PC-3 (cell line): ENCODE measurements around the gene KIF3A. TPM values are rescaled to one million over a fixed set of nuclear protein-coding genes. Genes with fewer than 3 reads are reported as not detected.

Experiments
- ATAC-seq: fragments of 200-7000 bp; cut with Tn5 transposase; 2 replicates; pipeline ENCODE4 v1.9.1; 2020; ENCODE audit warnings: mild to moderate bottlenecking, moderate library complexity
- BruUV-seq: library from RNA; stranded (reverse); fragments of 400-500 nt; replicated peaks from 2 replicates; lab custom pipeline; 2021; lab: Mats Ljungman, UMichigan
- CTCF ChIA-PET: fragments of 300-600 bp; sonication (Branson Sonifier 250); formaldehyde crosslinking; loops from one replicate; lab custom pipeline; 2022; ENCODE audit warnings: antibody characterized with exemption; lab: Charles Lee
- POLR2A ChIA-PET: fragments of 300-600 bp; sonication (Branson Sonifier 250); formaldehyde crosslinking; loops from one replicate; lab custom pipeline; 2022; ENCODE audit warnings: antibody characterized with exemption; ENCODE audit not compliant: unreplicated experiment; lab: Charles Lee
- DNase-seq: peaks from one replicate; pipeline ENCODE4 v3.0.0-alpha.2; 2015
- H2AFZ ChIP-seq: fragments of 300-600 bp; sonication (generic); 2 replicates; pipeline ENCODE4 v1.6.0; 2016; ENCODE audit warnings: antibody characterized with exemption, low read length
- H3F3A ChIP-seq: fragments of 300-600 bp; sonication (generic); one replicate; pipeline ENCODE4 v1.6.0; 2017; ENCODE audit warnings: antibody characterized with exemption, low read length, control low read depth, mild to moderate bottlenecking; ENCODE audit not compliant: unreplicated experiment
- H3K27ac ChIP-seq: fragments of 300-600 bp; sonication (generic); 2 replicates; pipeline ENCODE4 v1.5.1; 2016; ENCODE audit warnings: mild to moderate bottlenecking, low read length
- H3K27me3 ChIP-seq: fragments of 300-600 bp; sonication (generic); 2 replicates; pipeline ENCODE4 v1.6.1; 2016; ENCODE audit warnings: low read length, mixed read lengths
- H3K36me3 ChIP-seq: fragments of 300-600 bp; sonication (generic); 2 replicates; pipeline ENCODE4 v1.6.1; 2016; ENCODE audit warnings: low read depth, mixed run types, low read length, mixed read lengths
- H3K4me1 ChIP-seq: fragments of 300-600 bp; sonication (generic); 2 replicates; pipeline ENCODE4 v1.5.1; 2016; ENCODE audit warnings: low read length; ENCODE audit not compliant: insufficient read depth
- H3K4me2 ChIP-seq: fragments of 300-600 bp; sonication (generic); 2 replicates; pipeline ENCODE4 v1.6.0; 2016; ENCODE audit warnings: low read length
- H3K4me3 ChIP-seq: fragments of 300-600 bp; sonication (generic); 2 replicates; pipeline ENCODE4 v1.5.1; 2016; ENCODE audit warnings: mild to moderate bottlenecking, low read length, mixed read lengths
- H3K79me2 ChIP-seq: fragments of 300-600 bp; sonication (generic); 2 replicates; pipeline ENCODE4 v1.6.1; 2017; ENCODE audit warnings: low read length, mixed read lengths
- H3K9ac ChIP-seq: fragments of 300-600 bp; sonication (generic); 2 replicates; pipeline ENCODE4 v1.6.0; 2016; ENCODE audit warnings: mild to moderate bottlenecking, low read length
- H3K9me2 ChIP-seq: fragments of 300-600 bp; sonication (generic); replicated peaks from 2 replicates; pipeline ENCODE4 v1.6.1; 2016; ENCODE audit warnings: mixed run types, low read length, mixed read lengths
- H3K9me3 ChIP-seq: fragments of 300-600 bp; sonication (generic); 2 replicates; pipeline ENCODE4 v1.6.1; 2016; ENCODE audit warnings: low read length, mixed read lengths
- H4K20me1 ChIP-seq: fragments of 300-600 bp; sonication (generic); 2 replicates; pipeline ENCODE4 v1.6.1; 2016; ENCODE audit warnings: low read length, mixed read lengths
- CTCF ChIP-seq: fragments of 300-600 bp; sonication (generic); conservative IDR thresholded peaks from 2 replicates; pipeline ENCODE4 v1.5.1; 2017; ENCODE audit warnings: antibody characterized with exemption, low read depth, mild to moderate bottlenecking, low read length
- EZH2 ChIP-seq: fragments of 300-600 bp; sonication (generic); IDR thresholded peaks from one replicate; pipeline ENCODE4 v1.6.1; 2017; ENCODE audit warnings: antibody characterized with exemption, mild to moderate bottlenecking, low read length; ENCODE audit not compliant: unreplicated experiment
- EZH2phosphoT487 ChIP-seq: fragments of 300-600 bp; sonication (generic); IDR thresholded peaks from 2 replicates; pipeline ENCODE4 v1.6.1; 2018; ENCODE audit warnings: mild to moderate bottlenecking, antibody characterized with exemption, low read length, borderline replicate concordance
- intact Hi-C: fragments of 100-400 bp; cut with micrococcal nuclease; formaldehyde crosslinking; loops from 2 replicates; pipeline ENCODE4 v1.9.0; 2023
- total RNA-seq: library from RNA; depleted of rRNA; stranded (reverse); fragments of >200 nt; gene quantifications from 2 replicates; pipeline ENCODE4 v1.2.3, GENCODE V29; 2014

Gene KIF3A
- total RNA-seq, 1 experiment from 2014 or later, result 5.7 TPM

DNA sequence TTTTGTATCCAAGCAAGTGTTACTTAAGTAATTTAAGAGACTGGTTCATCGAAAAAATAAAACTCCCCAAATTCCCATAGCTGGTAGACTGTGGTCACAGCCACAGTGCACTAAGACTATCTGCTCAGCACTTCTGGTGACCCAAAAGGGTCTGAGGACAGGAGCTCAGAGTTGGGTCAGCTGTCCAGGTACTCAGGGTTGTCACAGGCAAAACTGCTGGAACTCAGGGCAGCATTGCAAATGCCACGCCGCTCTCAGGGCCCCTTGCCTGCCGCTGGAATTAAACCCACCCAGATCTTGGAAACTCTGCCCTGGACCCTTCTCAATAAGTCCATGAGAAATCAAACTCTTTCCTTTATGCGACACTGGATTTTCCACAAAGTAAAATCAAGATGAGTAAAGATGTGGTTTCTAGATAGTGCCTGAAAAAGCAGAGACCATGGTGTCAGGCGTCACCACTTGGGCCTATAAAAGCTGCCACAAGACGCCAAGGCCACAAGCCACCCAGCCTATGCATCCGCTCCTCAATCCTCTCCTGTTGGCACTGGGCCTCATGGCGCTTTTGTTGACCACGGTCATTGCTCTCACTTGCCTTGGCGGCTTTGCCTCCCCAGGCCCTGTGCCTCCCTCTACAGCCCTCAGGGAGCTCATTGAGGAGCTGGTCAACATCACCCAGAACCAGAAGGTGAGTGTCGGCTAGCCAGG, 79.5 kb downstream of the KIF3A start, which contains the start of gene IL13:
IL13 (plus strand) TSS at position 498 of the 705 bp plus-strand sequence; CDS start at position 512, 14 bp downstream.
- H3K9me3 ChIP-seq, result no peaks in the 10 kb centered on the region
- H3K27ac ChIP-seq, result no peak within 1 kb of the TSS
- H4K20me1 ChIP-seq, result no peaks in the 10 kb centered on the region
- H3K27me3 ChIP-seq, result no peaks in the 10 kb centered on the region
- H3K9me2 ChIP-seq, result no peaks in the 10 kb centered on the region
- no peaks in the 10 kb centered on the region for H3K79me2 ChIP-seq
- TF ChIP-seq CTCF (no peak), EZH2 (no peak), EZH2phosphoT487 (no peak)
- H3K4me2 ChIP-seq, result no peak within 1 kb of the TSS
- no peaks in the 10 kb centered on the region for H3F3A ChIP-seq
- H3K36me3 ChIP-seq, result no peaks in the 10 kb centered on the region
- no peak within 1 kb of the TSS for H3K4me3 ChIP-seq
- ChIA-PET CTCF (no interaction called here), POLR2A (no interaction called here)
- DNase-seq (no peak), ATAC-seq (no peak)
- no peak within 1 kb of the TSS for H2AFZ ChIP-seq
- no peaks in the 10 kb centered on the region for H3K4me1 ChIP-seq
- no TSS peak for BruUV-seq
- intact Hi-C loops, result no loop called here
- H3K9ac ChIP-seq, result no peak within 1 kb of the TSS

DNA sequence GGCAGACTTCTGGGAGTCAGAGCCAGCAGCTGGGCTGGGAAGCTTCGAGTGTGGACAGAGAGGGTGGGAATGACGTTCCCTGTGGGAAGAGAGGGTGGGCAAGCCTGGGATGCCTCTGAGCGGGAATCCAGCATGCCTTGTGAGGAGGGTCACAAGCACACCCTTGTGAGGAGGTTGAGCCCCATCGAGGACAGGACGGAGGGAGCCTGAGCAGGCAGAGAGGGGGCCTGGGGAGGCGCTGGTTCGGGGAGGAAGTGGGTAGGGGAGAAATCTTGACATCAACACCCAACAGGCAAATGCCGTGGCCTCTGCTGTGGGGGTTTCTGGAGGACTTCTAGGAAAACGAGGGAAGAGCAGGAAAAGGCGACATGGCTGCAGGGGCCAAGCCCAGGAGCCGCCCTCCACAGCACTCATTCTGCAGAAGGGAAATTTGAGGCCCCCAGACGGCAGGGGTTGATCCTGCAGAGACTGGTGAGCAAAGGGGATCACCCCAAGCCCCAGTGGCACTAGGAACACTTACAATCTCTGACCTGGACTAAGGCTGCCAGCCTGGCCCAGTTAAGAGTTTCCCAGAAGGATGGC, 80.5 kb downstream of the KIF3A start:
- Histone ChIP-seq H3F3A (no peaks in the 10 kb centered on the region), H3K9me3 (no peaks in the 10 kb centered on the region), H3K4me3 (no peak overlapping the region), H4K20me1 (no peaks in the 10 kb centered on the region), H3K27me3 (no peaks in the 10 kb centered on the region), H3K9ac (no peak overlapping the region), H3K4me1 (no peaks in the 10 kb centered on the region), H3K79me2 (no peaks in the 10 kb centered on the region), H3K36me3 (no peaks in the 10 kb centered on the region), H3K9me2 (no peaks in the 10 kb centered on the region), H2AFZ (no peak overlapping the region), H3K4me2 (no peak overlapping the region), H3K27ac (no peak overlapping the region)
- no peak for TF ChIP-seq CTCF
- CTCF ChIA-PET, result no interaction called here
- BruUV-seq, result no TSS peak
- ATAC-seq (no peak), DNase-seq (no peak)
- intact Hi-C loops, result no loop called here
- POLR2A ChIA-PET, result no interaction called here
